Activated gamma-delta T cell (primary cell): Measurements from ENCODE around the gene XPO6.

Source experiments
- DNase-seq: peaks from one replicate; lab custom pipeline; 2025; lab: John Stamatoyannopoulos, UW

Gene XPO6

GRCh38 chr16:28183484-28183883 lies 28.3 kb downstream of the XPO6 start:
- DNase-seq, result no peak

GRCh38 chr16:28182801-28183200 lies 29.0 kb downstream of the XPO6 start:
- DNase-seq, result no peak

- no peak for DNase-seq
These were observed 29.6 kb downstream of the XPO6 start for GRCh38 chr16:28182183-28182582.

- DNase-seq, result no peak
These were observed 30.2 kb downstream of the XPO6 start for GRCh38 chr16:28181515-28181914.

GRCh38 chr16:28180655-28181460 lies 30.9 kb downstream of the XPO6 start:
- no peak for DNase-seq

- no peak for DNase-seq
These were observed 32.4 kb downstream of the XPO6 start for GRCh38 chr16:28179354-28179753.

GRCh38 chr16:28175715-28176114 lies 36.0 kb downstream of the XPO6 start:
- DNase-seq, result no peak

- no peak for DNase-seq
These were observed 39.4 kb downstream of the XPO6 start for GRCh38 chr16:28172336-28172735.

- no peak for DNase-seq
These were observed 39.9 kb downstream of the XPO6 start for GRCh38 chr16:28171816-28172215.

- no peak for DNase-seq
These were observed 42.7 kb downstream of the XPO6 start for GRCh38 chr16:28168991-28169554.

- no peak for DNase-seq
These were observed 44.0 kb downstream of the XPO6 start for GRCh38 chr16:28167730-28168129.

- no peak for DNase-seq
These were observed 44.5 kb downstream of the XPO6 start for GRCh38 chr16:28167221-28167620.

GRCh38 chr16:28166394-28167208 lies 45.2 kb downstream of the XPO6 start:
- no peak for DNase-seq

GRCh38 chr16:28165598-28165997 lies 46.2 kb downstream of the XPO6 start:
- no peak for DNase-seq

- no peak for DNase-seq
These were observed 47.6 kb downstream of the XPO6 start for GRCh38 chr16:28164140-28164539.

GRCh38 chr16:28163699-28164098 lies 48.1 kb downstream of the XPO6 start:
- no peak for DNase-seq

GRCh38 chr16:28162326-28162877 lies 49.4 kb downstream of the XPO6 start:
- no peak for DNase-seq

GRCh38 chr16:28161626-28162025 lies 50.1 kb downstream of the XPO6 start:
- no peak for DNase-seq

- DNase-seq, result no peak
These were observed 53.6 kb downstream of the XPO6 start for GRCh38 chr16:28158136-28158535.

- DNase-seq, result no peak
These were observed 55.6 kb downstream of the XPO6 start for GRCh38 chr16:28156056-28156680.

- DNase-seq, result no peak
These were observed 56.5 kb downstream of the XPO6 start for GRCh38 chr16:28155293-28155692.

GRCh38 chr16:28151180-28151579 lies 60.6 kb downstream of the XPO6 start:
- DNase-seq, result no peak
